B cell (primary cell): Measurements from ENCODE around the gene PARD3B. TPM values are rescaled to one million over a fixed set of nuclear protein-coding genes. Genes with fewer than 3 reads are reported as not detected.

Experiments
- ATAC-seq: fragments of 200-7000 bp; cut with Tn5 transposase; one replicate; pipeline ENCODE4 v1.10.0; 2021; ENCODE audit warnings: low read depth, mild to moderate bottlenecking, moderate number of reproducible peaks, moderate library complexity
- CTCF ChIA-PET: fragments of 350-600 bp; sonication (Branson Sonifier 250); formaldehyde crosslinking; loops from one replicate; lab custom pipeline; 2021; ENCODE audit warnings: antibody characterized with exemption, inconsistent platforms; lab: Charles Lee
- POLR2A ChIA-PET: fragments of 350-600 bp; sonication (Branson Sonifier 250); formaldehyde crosslinking; loops from one replicate; lab custom pipeline; 2021; ENCODE audit warnings: antibody characterized with exemption; lab: Charles Lee
- DNase-seq: peaks from one replicate; pipeline ENCODE4 v3.0.0; 2013
- H2AFZ ChIP-seq: 2 replicates; pipeline ENCODE4 v1.6.1; 2012; ENCODE audit warnings: mild to moderate bottlenecking, low read depth, low read length; ENCODE audit not compliant: insufficient read depth, poor library complexity, severe bottlenecking
- H3K27ac ChIP-seq, 2 donors: 1 replicate in 1 of 2; 2 replicates in 1 of 2; pipeline ENCODE4 v1.5.1; 2012 to 2013; ENCODE audit warnings: low read length in 2 of 2, mild to moderate bottlenecking in 2 of 2, moderate library complexity in 1 of 2
- H3K27me3 ChIP-seq, 4 experiments: fragments of 200-600 bp in 1 of 4; sonication (generic) in 1 of 4; replicated peaks in 1 of 4; 1 replicate in 2 of 4; 2 replicates in 2 of 4; pipeline versions ENCODE4 v1.6.1 to v1.7.0; 2013 to 2016; ENCODE audit warnings: low read length in 3 of 4, mild to moderate bottlenecking in 2 of 4, mixed read lengths in 1 of 4, moderate library complexity in 1 of 4; ENCODE audit not compliant: insufficient read depth in 4 of 4, control insufficient read depth in 3 of 4; ENCODE audit errors: control extremely low read depth in 1 of 4
- H3K36me3 ChIP-seq, 2 experiments: replicated peaks in 1 of 2; 1 replicate in 1 of 2; 2 replicates in 1 of 2; pipeline versions ENCODE4 v1.6.1 to v1.7.1; 2013; ENCODE audit warnings: low read length in 1 of 2; ENCODE audit not compliant: insufficient read depth in 2 of 2, control insufficient read depth in 1 of 2; ENCODE audit errors: control extremely low read depth in 1 of 2, extremely low read depth in 1 of 2
- H3K4me1 ChIP-seq, 2 donors: fragments of 200-600 bp in 1 of 2; sonication (generic) in 1 of 2; 1 replicate in 1 of 2; 2 replicates in 1 of 2; pipeline versions ENCODE4 v1.5.1 to v1.6.1; 2013 to 2017; ENCODE audit warnings: low read length in 2 of 2; ENCODE audit not compliant: control insufficient read depth in 2 of 2, insufficient read depth in 2 of 2
- H3K4me2 ChIP-seq: replicated peaks from 2 replicates; pipeline ENCODE3; 2012; ENCODE audit warnings: mild to moderate bottlenecking, low read depth, low read length; ENCODE audit not compliant: poor library complexity, severe bottlenecking
- H3K4me3 ChIP-seq, 5 experiments: fragments of 200-600 bp in 1 of 5; sonication (generic) in 1 of 5; 1 replicate in 3 of 5; 2 replicates in 2 of 5; pipeline versions ENCODE4 v1.5.1 to v1.7.0; 2011 to 2016; ENCODE audit warnings: low read length in 4 of 5, mild to moderate bottlenecking in 4 of 5, low read depth in 2 of 5, control low read depth in 1 of 5, moderate library complexity in 1 of 5; ENCODE audit not compliant: insufficient read depth in 1 of 5; ENCODE audit errors: control extremely low read depth in 1 of 5, extremely low read depth in 1 of 5
- H3K79me2 ChIP-seq: fragments of 200-600 bp; sonication (generic); one replicate; pipeline ENCODE4 v1.6.0; 2016; ENCODE audit warnings: low read length; ENCODE audit not compliant: control insufficient read depth, insufficient read depth
- H3K9ac ChIP-seq: fragments of 200-600 bp; sonication (generic); 2 replicates; pipeline ENCODE4 v1.6.1; 2017; ENCODE audit warnings: mild to moderate bottlenecking, low read length, moderate library complexity
- H3K9me3 ChIP-seq, 3 donors: one replicate each; pipeline versions ENCODE4 v1.6.1 to v1.7.1; 2013; ENCODE audit warnings: low read length in 2 of 3; ENCODE audit not compliant: control insufficient read depth in 2 of 3, insufficient read depth in 1 of 3; ENCODE audit errors: control extremely low read depth in 1 of 3
- H4K20me1 ChIP-seq: 2 replicates; pipeline ENCODE4 v1.6.0; 2012; ENCODE audit warnings: mild to moderate bottlenecking, low read length; ENCODE audit not compliant: insufficient read depth, control insufficient read depth, poor library complexity, severe bottlenecking
- H3K27ac Mint-ChIP-seq: one replicate; pipeline ENCODE4 v1.8.0; 2021; ENCODE audit warnings: mixed read lengths
- H3K27me3 Mint-ChIP-seq: one replicate; pipeline ENCODE4 v1.8.0; 2021; ENCODE audit warnings: mixed read lengths
- H3K4me1 Mint-ChIP-seq: one replicate; pipeline ENCODE4 v1.8.0; 2021; ENCODE audit warnings: mixed read lengths
- H3K4me3 Mint-ChIP-seq: one replicate; pipeline ENCODE4 v1.8.0; 2021; ENCODE audit warnings: mixed read lengths
- H3K9me3 Mint-ChIP-seq: one replicate; pipeline ENCODE4 v1.8.0; 2022; ENCODE audit warnings: mixed read lengths; ENCODE audit not compliant: insufficient read depth
- CTCF ChIP-seq: fragments of 200-600 bp; IDR thresholded peaks from one replicate; pipeline ENCODE4 v1.8.0; 2022; ENCODE audit warnings: antibody characterized with exemption, mild to moderate bottlenecking
- EZH2 ChIP-seq: IDR thresholded peaks from 2 replicates; pipeline ENCODE4 v1.6.1; 2012; ENCODE audit warnings: borderline replicate concordance, low read depth, mild to moderate bottlenecking, moderate library complexity, low read length; ENCODE audit not compliant: insufficient read depth, poor library complexity, severe bottlenecking
- WGBS: methylation state at CpG from one replicate; pipeline ENCODE4 v1.1.5; 2013; ENCODE audit warnings: missing lambda C conversion rate; ENCODE audit not compliant: insufficient coverage; 5-methylcytosine and 5-hydroxymethylcytosine counted together
- intact Hi-C: fragments of 100-400 bp; cut with micrococcal nuclease; formaldehyde crosslinking; loops from one replicate; pipeline ENCODE4 v1.10.0; 2022
- polyA plus RNA-seq: library from polyadenylated mRNA; depleted of rRNA; stranded (reverse); fragments of >200 nt; gene quantifications from 2 replicates; pipeline ENCODE4 v1.2.3, GENCODE V29; 2012
- total RNA-seq, 2 donors: library from RNA; stranded (reverse); fragments of 120-200 nt in 1 of 2; gene quantifications; 1 replicate in 1 of 2; 2 replicates in 1 of 2; pipeline versions ENCODE4 v1.2.3 to v1.2.4, GENCODE V29; 2013 to 2022

The PARD3B gene
- total and polyA plus RNA-seq, 2 donors (not counting 1 experiment from before 2014, with no cell fraction given), result not detected

DNA sequence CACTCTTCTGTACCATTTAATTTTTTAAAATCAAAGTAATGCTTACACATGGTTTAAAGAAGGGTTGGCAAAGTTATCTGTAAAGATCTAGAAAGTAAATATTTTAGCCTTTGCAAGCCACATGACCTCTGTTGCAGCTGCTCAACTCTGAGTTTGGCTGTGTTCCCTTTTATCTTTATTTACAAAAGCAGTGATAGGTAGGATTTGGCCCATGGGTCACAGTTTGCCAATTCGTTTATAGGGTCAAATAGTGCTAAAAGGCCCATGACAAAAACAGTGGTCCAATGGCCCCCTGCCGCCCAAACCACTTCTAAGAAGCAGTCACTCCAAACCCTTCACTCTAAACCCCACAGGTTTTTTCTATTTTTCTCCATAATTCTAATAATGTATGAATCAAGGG, 124.8 kb downstream of the PARD3B start:
- no CpG with 5 or more reads among the region's 2 CpGs for WGBS
- DNase-seq (no peak), ATAC-seq (no peak)
- Mint-ChIP-seq H3K27me3 (no peaks in the 10 kb centered on the region), H3K4me1 (no peaks in the 10 kb centered on the region), H3K4me3 (no peak overlapping the region), H3K9me3 (no peaks in the 10 kb centered on the region), H3K27ac (no peak overlapping the region)
- Histone ChIP-seq H3K79me2 (no peaks in the 10 kb centered on the region), H3K36me3 (no peaks in the 10 kb centered on the region), H3K27ac (no peak overlapping the region), H3K4me2 (no peak overlapping the region), H3K9ac (no peak overlapping the region), H3K27me3 (no peaks in the 10 kb centered on the region), H3K4me3 (no peak overlapping the region), H4K20me1 (no peaks in the 10 kb centered on the region), H2AFZ (no peak overlapping the region), H3K4me1 (no peaks in the 10 kb centered on the region), H3K9me3 (no peaks in the 10 kb centered on the region)
- intact Hi-C loops, result no loop called here
- no peak for TF ChIP-seq EZH2
- no peak for TF ChIP-seq CTCF
- ChIA-PET CTCF (no interaction called here), POLR2A (no interaction called here)

GRCh38 chr2:204670756-204671155, 125.5 kb downstream of the PARD3B start:
- Histone ChIP-seq H4K20me1 (no peaks in the 10 kb centered on the region), H3K4me3 (no peak overlapping the region), H3K9ac (no peak overlapping the region), H3K4me1 (no peaks in the 10 kb centered on the region), H3K36me3 (no peaks in the 10 kb centered on the region), H3K4me2 (no peak overlapping the region), H2AFZ (no peak overlapping the region), H3K27me3 (no peaks in the 10 kb centered on the region), H3K9me3 (no peaks in the 10 kb centered on the region), H3K79me2 (no peaks in the 10 kb centered on the region), H3K27ac (no peak overlapping the region)
- ChIA-PET POLR2A (no interaction called here), CTCF (no interaction called here)
- intact Hi-C loops, result no loop called here
- TF ChIP-seq CTCF (no peak), EZH2 (no peak)
- WGBS, result 86% methylated on average over 1 of the region's 4 CpGs
- H3K27ac Mint-ChIP-seq, result no peak overlapping the region
- no peak overlapping the region for H3K4me3 Mint-ChIP-seq
- no peak for DNase-seq
- no peaks in the 10 kb centered on the region for H3K4me1 Mint-ChIP-seq
- H3K9me3 Mint-ChIP-seq, result no peaks in the 10 kb centered on the region
- ATAC-seq, result no peak
- H3K27me3 Mint-ChIP-seq, result no peaks in the 10 kb centered on the region
